Left ventricle myocardium inferior (tissue), 1 donor: ENCODE measurements around the gene LOXHD1. TPM values are rescaled to one million over a fixed set of nuclear protein-coding genes. Genes with fewer than 3 reads are reported as not detected.

Source experiments
- DNase-seq: peaks from one replicate; pipeline ENCODE4 v3.0.0-alpha.2; 2020
- H3K27ac ChIP-seq: fragments of 200-600 bp; replicated peaks from 2 replicates; pipeline ENCODE4 v1.8.0; 2021
- H3K27me3 ChIP-seq: fragments of 200-600 bp; 2 replicates; pipeline ENCODE4 v1.8.0; 2021; ENCODE audit warnings: low read depth
- H3K36me3 ChIP-seq: fragments of 200-600 bp; 2 replicates; pipeline ENCODE4 v1.8.0; 2021
- H3K4me1 ChIP-seq: fragments of 200-600 bp; 2 replicates; pipeline ENCODE4 v1.8.0; 2021
- H3K4me3 ChIP-seq: fragments of 200-600 bp; 2 replicates; pipeline ENCODE4 v1.8.0; 2021; ENCODE audit warnings: mild to moderate bottlenecking, moderate library complexity
- H3K9me3 ChIP-seq: fragments of 200-600 bp; replicated peaks from 2 replicates; pipeline ENCODE4 v1.8.0; 2021
- CTCF ChIP-seq: fragments of 200-600 bp; IDR thresholded peaks from 2 replicates; pipeline ENCODE4 v1.8.0; 2021; ENCODE audit warnings: antibody characterized with exemption, mild to moderate bottlenecking, borderline replicate concordance
- intact Hi-C: fragments of 100-400 bp; cut with micrococcal nuclease; formaldehyde crosslinking; loops from one replicate; pipeline ENCODE4 v1.11.0; 2022
- total RNA-seq: library from RNA; stranded (reverse); fragmentation: NEBNext Ultra II Directional; extraction: Animal tissue kit (Norgen Biotek cat#: 25700); gene quantifications from one replicate; pipeline ENCODE4 v1.2.1, GENCODE V29; 2021
- donor health status: DM: no; HTN: yes; CAD: no; lungs with severe emphysema.

The LOXHD1 gene
- total RNA-seq, 1 donor from 2014 or later: 0.49 TPM

- Histone ChIP-seq H3K9me3 (peaks cover 5% of the 10 kb centered on the region), H3K4me3 (no peak overlapping the region), H3K4me1 (no peaks in the 10 kb centered on the region), H3K36me3 (no peaks in the 10 kb centered on the region), H3K27me3 (peaks cover 4% of the 10 kb centered on the region), H3K27ac (no peak overlapping the region)
- DNase-seq: no peak
- intact Hi-C loops: no loop called here
- TF ChIP-seq CTCF: no peak
Observed at GRCh38 chr18:46502444-46502843, 154.6 kb downstream of the LOXHD1 start.

GRCh38 chr18:46497129-46497528 is 159.9 kb downstream of the LOXHD1 start:
- Histone ChIP-seq H3K4me3 (no peak overlapping the region), H3K36me3 (no peaks in the 10 kb centered on the region), H3K27ac (no peak overlapping the region), H3K4me1 (no peaks in the 10 kb centered on the region), H3K9me3 (peaks cover 5% of the 10 kb centered on the region), H3K27me3 (peaks cover 4% of the 10 kb centered on the region)
- intact Hi-C loops: no loop called here
- DNase-seq: peak; percentile 27
- TF ChIP-seq CTCF: no peak

GRCh38 chr18:46488471-46489213 is 168.4 kb downstream of the LOXHD1 start:
- Histone ChIP-seq H3K4me3 (no peak overlapping the region), H3K27me3 (no peaks in the 10 kb centered on the region), H3K36me3 (no peaks in the 10 kb centered on the region), H3K4me1 (peaks cover 19% of the 10 kb centered on the region), H3K9me3 (no peaks in the 10 kb centered on the region), H3K27ac (peak overlapping the region; percentile 56)
- no peak for DNase-seq
- intact Hi-C loops: loop anchor here (10.0 kb wide), 1 partner anchor 204 kb away; no protein-coding TSS in a partner anchor
- TF ChIP-seq CTCF: no peak

- H3K4me3 ChIP-seq: no peak overlapping the region
- H3K9me3 ChIP-seq: peaks cover 9% of the 10 kb centered on the region
- H3K27me3 ChIP-seq: no peaks in the 10 kb centered on the region
- H3K36me3 ChIP-seq: no peaks in the 10 kb centered on the region
- H3K4me1 ChIP-seq: peaks cover 19% of the 10 kb centered on the region
- intact Hi-C loops: loop anchor here (10.0 kb wide), 1 partner anchor 201 kb away; no protein-coding TSS in a partner anchor
- no peak for DNase-seq
- H3K27ac ChIP-seq: no peak overlapping the region
- no peak for TF ChIP-seq CTCF
Observed at GRCh38 chr18:46485675-46486194, 171.3 kb downstream of the LOXHD1 start.

- no peak for TF ChIP-seq CTCF
Observed at GRCh38 chr18:46484971-46485370, 172.0 kb downstream of the LOXHD1 start.

More at GRCh38 chr18:46484971-46485370, 172.0 kb downstream of the LOXHD1 start:
- H3K36me3 ChIP-seq: no peaks in the 10 kb centered on the region
- H3K27me3 ChIP-seq: no peaks in the 10 kb centered on the region
- peaks cover 9% of the 10 kb centered on the region for H3K9me3 ChIP-seq
- DNase-seq: no peak
- intact Hi-C loops: loop anchor here (10.0 kb wide), 1 partner anchor 200 kb away; no protein-coding TSS in a partner anchor
- H3K4me3 ChIP-seq: peak overlapping the region; percentile 30
- no peak overlapping the region for H3K27ac ChIP-seq
- peaks cover 19% of the 10 kb centered on the region for H3K4me1 ChIP-seq
